MM.1S (cell line): ENCODE data around the gene LCE1C.

Source experiments
- DNase-seq: peaks from one replicate; pipeline ENCODE4 v3.0.0-alpha.2; 2015
- H2AFZ ChIP-seq: fragments of 300-600 bp; sonication (generic); 2 replicates; pipeline ENCODE4 v1.6.0; 2016; ENCODE audit warnings: antibody characterized with exemption, low read length
- H3F3A ChIP-seq: fragments of 300-600 bp; sonication (generic); 2 replicates; pipeline ENCODE4 v1.6.1; 2016; ENCODE audit warnings: mild to moderate bottlenecking, antibody characterized with exemption, low read length, moderate library complexity, mixed read lengths; ENCODE audit not compliant: insufficient read depth
- H3K27ac ChIP-seq: fragments of 300-600 bp; sonication (generic); 2 replicates; pipeline ENCODE4 v1.5.1; 2016; ENCODE audit warnings: mild to moderate bottlenecking, low read length
- H3K27me3 ChIP-seq: fragments of 300-600 bp; sonication (generic); replicated peaks from 2 replicates; pipeline ENCODE4 v1.6.0; 2016; ENCODE audit warnings: low read length; ENCODE audit not compliant: insufficient read depth
- H3K36me3 ChIP-seq: fragments of 300-600 bp; sonication (generic); replicated peaks from 2 replicates; pipeline ENCODE4 v1.6.1; 2016; ENCODE audit warnings: mild to moderate bottlenecking, low read length, mixed read lengths; ENCODE audit not compliant: insufficient read depth
- H3K4me1 ChIP-seq: fragments of 300-600 bp; sonication (generic); 2 replicates; pipeline ENCODE4 v1.6.1; 2016; ENCODE audit warnings: low read length, mixed read lengths
- H3K4me2 ChIP-seq: fragments of 300-600 bp; sonication (generic); 2 replicates; pipeline ENCODE4 v1.6.0; 2016; ENCODE audit warnings: low read depth, low read length
- H3K4me3 ChIP-seq: fragments of 300-600 bp; sonication (generic); 2 replicates; pipeline ENCODE4 v1.5.1; 2016; ENCODE audit warnings: low read length, mixed read lengths
- H3K79me2 ChIP-seq: fragments of 300-600 bp; sonication (generic); 2 replicates; pipeline ENCODE4 v1.6.1; 2016; ENCODE audit warnings: mixed run types, low read length, mixed read lengths
- H3K9ac ChIP-seq: fragments of 300-600 bp; sonication (generic); 2 replicates; pipeline ENCODE4 v1.6.1; 2016; ENCODE audit warnings: low read length, mixed read lengths
- H3K9me2 ChIP-seq: fragments of 300-600 bp; sonication (generic); replicated peaks from 2 replicates; pipeline ENCODE4 v1.6.1; 2016; ENCODE audit warnings: mild to moderate bottlenecking, low read length, mixed read lengths; ENCODE audit not compliant: insufficient read depth
- H3K9me3 ChIP-seq: fragments of 300-600 bp; sonication (generic); replicated peaks from 2 replicates; pipeline ENCODE4 v1.6.1; 2016; ENCODE audit warnings: mild to moderate bottlenecking, low read length, mixed read lengths; ENCODE audit not compliant: insufficient read depth
- H4K20me1 ChIP-seq: fragments of 300-600 bp; sonication (generic); 2 replicates; pipeline ENCODE4 v1.6.1; 2016; ENCODE audit warnings: mild to moderate bottlenecking, low read length, moderate library complexity, mixed read lengths; ENCODE audit not compliant: insufficient read depth
- EZH2 ChIP-seq: fragments of 300-600 bp; sonication (generic); optimal IDR thresholded peaks from 2 replicates; pipeline ENCODE3; 2017; ENCODE audit warnings: low read depth, mild to moderate bottlenecking, antibody characterized with exemption, low read length, mixed read lengths
- EZH2phosphoT487 ChIP-seq: fragments of 300-600 bp; sonication (generic); IDR thresholded peaks from 2 replicates; pipeline ENCODE4 v1.6.1; 2018; ENCODE audit warnings: antibody characterized with exemption, low read length
- TF ChIP-seq, protein P1 (sequence below): fragments of 300-600 bp; sonication (generic); IDR thresholded peaks from 2 replicates; pipeline ENCODE4 v1.5.1; 2016; ENCODE audit warnings: antibody characterized with exemption, low read length, mixed read lengths

Gene LCE1C

DNA sequence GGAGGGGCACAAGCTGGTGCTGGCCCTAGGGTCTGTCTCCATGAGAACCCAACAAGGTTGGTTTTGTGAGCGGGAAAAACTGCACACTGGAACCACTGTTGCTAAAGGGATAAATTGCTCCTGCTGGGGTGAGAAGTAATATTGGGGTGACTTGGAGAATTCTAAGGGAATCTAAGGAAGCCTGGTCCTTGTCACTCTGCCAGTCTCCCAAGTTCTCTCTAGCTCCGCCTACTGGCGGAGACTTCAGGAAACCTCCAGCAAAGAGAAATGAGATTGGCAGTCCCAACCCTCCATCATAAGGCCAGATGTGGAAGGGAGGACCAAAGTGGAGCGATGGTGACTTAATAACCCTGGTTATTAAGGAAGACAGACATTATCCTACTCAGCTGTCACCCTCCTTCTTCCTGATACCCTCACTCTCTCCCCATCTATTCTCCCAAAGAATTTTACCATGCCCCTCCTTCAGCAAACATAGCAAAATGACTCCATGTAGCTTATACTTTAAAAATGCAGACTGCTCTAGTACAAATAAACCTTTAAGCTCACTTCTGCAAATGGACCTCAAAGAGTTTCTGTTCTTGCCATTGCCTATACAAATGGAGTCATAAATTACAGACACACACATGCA is 28.8 kb downstream of the LCE1C start:
- Histone ChIP-seq H3K4me3 (no peak overlapping the region), H3K79me2 (no peaks in the 10 kb centered on the region), H3K9me3 (no peaks in the 10 kb centered on the region), H3K36me3 (no peaks in the 10 kb centered on the region), H3K4me2 (no peak overlapping the region), H3K9ac (no peak overlapping the region), H3K4me1 (no peaks in the 10 kb centered on the region), H3K27ac (no peak overlapping the region), H2AFZ (no peak overlapping the region), H3K27me3 (no peaks in the 10 kb centered on the region), H3F3A (no peaks in the 10 kb centered on the region), H3K9me2 (no peaks in the 10 kb centered on the region), H4K20me1 (no peaks in the 10 kb centered on the region)
- DNase-seq = peak; percentile 33
- TF ChIP-seq, protein P1, sequence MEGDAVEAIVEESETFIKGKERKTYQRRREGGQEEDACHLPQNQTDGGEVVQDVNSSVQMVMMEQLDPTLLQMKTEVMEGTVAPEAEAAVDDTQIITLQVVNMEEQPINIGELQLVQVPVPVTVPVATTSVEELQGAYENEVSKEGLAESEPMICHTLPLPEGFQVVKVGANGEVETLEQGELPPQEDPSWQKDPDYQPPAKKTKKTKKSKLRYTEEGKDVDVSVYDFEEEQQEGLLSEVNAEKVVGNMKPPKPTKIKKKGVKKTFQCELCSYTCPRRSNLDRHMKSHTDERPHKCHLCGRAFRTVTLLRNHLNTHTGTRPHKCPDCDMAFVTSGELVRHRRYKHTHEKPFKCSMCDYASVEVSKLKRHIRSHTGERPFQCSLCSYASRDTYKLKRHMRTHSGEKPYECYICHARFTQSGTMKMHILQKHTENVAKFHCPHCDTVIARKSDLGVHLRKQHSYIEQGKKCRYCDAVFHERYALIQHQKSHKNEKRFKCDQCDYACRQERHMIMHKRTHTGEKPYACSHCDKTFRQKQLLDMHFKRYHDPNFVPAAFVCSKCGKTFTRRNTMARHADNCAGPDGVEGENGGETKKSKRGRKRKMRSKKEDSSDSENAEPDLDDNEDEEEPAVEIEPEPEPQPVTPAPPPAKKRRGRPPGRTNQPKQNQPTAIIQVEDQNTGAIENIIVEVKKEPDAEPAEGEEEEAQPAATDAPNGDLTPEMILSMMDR = peak; percentile 54
- no peak for TF ChIP-seq EZH2

DNA sequence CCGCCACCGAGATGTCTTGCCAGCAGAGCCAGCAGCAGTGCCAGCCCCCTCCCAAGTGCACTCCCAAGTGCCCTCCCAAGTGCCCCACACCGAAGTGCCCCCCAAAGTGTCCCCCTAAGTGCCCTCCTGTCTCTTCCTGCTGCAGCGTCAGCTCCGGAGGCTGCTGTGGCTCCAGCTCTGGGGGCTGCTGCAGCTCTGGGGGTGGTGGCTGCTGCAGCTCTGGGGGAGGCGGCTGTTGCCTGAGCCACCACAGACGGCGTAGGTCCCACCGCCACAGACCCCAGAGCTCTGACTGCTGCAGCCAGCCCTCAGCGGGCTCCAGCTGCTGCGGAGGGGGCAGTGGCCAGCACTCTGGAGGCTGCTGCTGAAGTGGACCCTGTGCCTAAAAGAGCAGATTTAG is 30.1 kb downstream of the LCE1C start:
- no peak overlapping the region for H3K4me2 ChIP-seq
- H3K4me3 ChIP-seq = no peak overlapping the region
- no peaks in the 10 kb centered on the region for H3F3A ChIP-seq
- TF ChIP-seq, protein P1 = no peak
- TF ChIP-seq EZH2 (no peak), EZH2phosphoT487 (no peak)
- no peak for DNase-seq
- no peaks in the 10 kb centered on the region for H3K9me2 ChIP-seq
- H3K79me2 ChIP-seq = no peaks in the 10 kb centered on the region
- H3K27ac ChIP-seq = no peak overlapping the region
- H4K20me1 ChIP-seq = no peaks in the 10 kb centered on the region
- no peak overlapping the region for H2AFZ ChIP-seq
- H3K9ac ChIP-seq = no peak overlapping the region
- H3K4me1 ChIP-seq = no peaks in the 10 kb centered on the region
- H3K27me3 ChIP-seq = no peaks in the 10 kb centered on the region
- no peaks in the 10 kb centered on the region for H3K36me3 ChIP-seq
- no peaks in the 10 kb centered on the region for H3K9me3 ChIP-seq

DNA sequence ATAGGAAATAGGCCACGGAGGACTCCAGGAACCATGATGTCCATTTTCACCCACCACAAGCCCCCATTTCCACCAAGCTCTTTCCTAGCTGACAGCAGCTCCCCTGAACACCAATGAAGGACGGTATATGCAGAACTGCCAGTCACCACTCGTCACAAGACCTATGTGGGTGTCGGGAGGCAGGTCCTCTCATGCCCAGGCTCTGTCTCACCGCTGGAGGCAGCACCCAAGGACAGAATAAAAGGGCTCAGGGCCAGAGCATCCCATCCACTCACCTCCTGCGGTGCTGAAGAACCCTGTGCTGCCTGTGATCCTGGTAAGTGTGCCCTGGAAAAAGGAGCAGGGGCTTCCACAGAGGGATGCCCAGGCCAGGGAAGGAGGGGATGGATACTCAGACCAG is 31.6 kb downstream of the LCE1C start, which contains the start of gene LCE1F:
Gene LCE1F (plus strand): TSS at position 266 of the 400 bp plus-strand sequence. CDS start 1,232 bp downstream, outside the sequence.
- Histone ChIP-seq H3K4me3 (no peak within 1 kb of the TSS), H3K4me2 (no peak within 1 kb of the TSS), H3K9me2 (no peaks in the 10 kb centered on the region), H3K9ac (no peak within 1 kb of the TSS), H2AFZ (no peak within 1 kb of the TSS), H3F3A (no peaks in the 10 kb centered on the region), H3K4me1 (no peaks in the 10 kb centered on the region), H3K36me3 (no peaks in the 10 kb centered on the region), H3K27me3 (no peaks in the 10 kb centered on the region), H3K9me3 (no peaks in the 10 kb centered on the region), H3K79me2 (no peaks in the 10 kb centered on the region), H3K27ac (no peak within 1 kb of the TSS), H4K20me1 (no peaks in the 10 kb centered on the region)
- TF ChIP-seq EZH2 (no peak), EZH2phosphoT487 (no peak)
- TF ChIP-seq, protein P1 = no peak
- no peak for DNase-seq
